CD4-positive, alpha-beta memory T cell (primary cell): ENCODE measurements around the gene EPS8. TPM values are rescaled to one million over a fixed set of nuclear protein-coding genes. Genes with fewer than 3 reads are reported as not detected.

Experiments
- CTCF ChIA-PET: fragments of 350-600 bp; sonication (Branson Sonifier 250); formaldehyde crosslinking; loops from one replicate; lab custom pipeline; 2021; ENCODE audit warnings: inconsistent platforms; ENCODE audit not compliant: partially characterized antibody; lab: Charles Lee
- POLR2A ChIA-PET: fragments of 350-600 bp; sonication (Branson Sonifier 250); formaldehyde crosslinking; loops from one replicate; lab custom pipeline; 2021; ENCODE audit not compliant: partially characterized antibody; lab: Charles Lee
- DNase-seq, 5 donors: peaks; one replicate each; pipeline versions ENCODE4 v3.0.0 to v3.0.0-alpha.2; 2020 to 2022; ENCODE audit warnings: mixed read lengths in 1 of 5
- H3K27ac ChIP-seq: one replicate; pipeline ENCODE4 v1.7.0; 2013; ENCODE audit warnings: low read depth, low read length
- H3K27me3 ChIP-seq: 2 replicates; pipeline ENCODE4 v1.7.0; 2013; ENCODE audit warnings: mild to moderate bottlenecking, low read length, moderate library complexity; ENCODE audit not compliant: insufficient read depth
- H3K36me3 ChIP-seq: 2 replicates; pipeline ENCODE4 v1.7.0; 2013; ENCODE audit warnings: mild to moderate bottlenecking, low read length, moderate library complexity; ENCODE audit not compliant: insufficient read depth
- H3K4me1 ChIP-seq: 2 replicates; pipeline ENCODE4 v1.7.0; 2013; ENCODE audit warnings: mild to moderate bottlenecking, low read length, moderate library complexity; ENCODE audit not compliant: insufficient read depth
- H3K4me3 ChIP-seq, 2 donors: one replicate each; pipeline ENCODE4 v1.7.0; 2013; ENCODE audit warnings: low read length in 2 of 2, mild to moderate bottlenecking in 1 of 2
- H3K9me3 ChIP-seq, 2 donors: one replicate each; pipeline ENCODE4 v1.7.0; 2013; ENCODE audit warnings: low read length in 2 of 2, control low read depth in 1 of 2; ENCODE audit not compliant: control insufficient read depth in 1 of 2
- H3K27ac Mint-ChIP-seq, 7 donors: one replicate each; pipeline ENCODE4 v1.8.0; 2020 to 2021; ENCODE audit warnings: mixed read lengths in 7 of 7, mild to moderate bottlenecking in 6 of 7, inconsistent platforms in 3 of 7, moderate library complexity in 3 of 7
- H3K27me3 Mint-ChIP-seq, 2 donors: one replicate each; pipeline ENCODE4 v1.8.0; 2020 to 2021; ENCODE audit warnings: mixed read lengths in 2 of 2
- H3K36me3 Mint-ChIP-seq, 2 donors: one replicate each; pipeline ENCODE4 v1.8.0; 2020 to 2021; ENCODE audit warnings: mixed read lengths in 2 of 2, inconsistent platforms in 1 of 2, mild to moderate bottlenecking in 1 of 2
- H3K4me1 Mint-ChIP-seq, 4 donors: one replicate each; pipeline ENCODE4 v1.8.0; 2020 to 2021; ENCODE audit warnings: mixed read lengths in 4 of 4, mild to moderate bottlenecking in 1 of 4
- H3K4me3 Mint-ChIP-seq, 8 donors: one replicate each; pipeline ENCODE4 v1.8.0; 2020 to 2021; ENCODE audit warnings: mixed read lengths in 8 of 8, mild to moderate bottlenecking in 7 of 8, moderate library complexity in 6 of 8, inconsistent platforms in 3 of 8
- H3K9me3 Mint-ChIP-seq, 8 donors: one replicate each; pipeline ENCODE4 v1.8.0; 2020 to 2021; ENCODE audit warnings: mixed read lengths in 8 of 8, mild to moderate bottlenecking in 5 of 8, inconsistent platforms in 3 of 8, moderate library complexity in 1 of 8
- intact Hi-C: fragments of 100-400 bp; cut with micrococcal nuclease; formaldehyde crosslinking; loops from one replicate; pipeline ENCODE4 v1.15.1; 2023
- polyA plus RNA-seq, 2 donors: library from polyadenylated mRNA; unstranded; fragments of 300-500 nt; fragmentation: Illumina TruSeq; gene quantifications; one replicate each; pipeline ENCODE4 v1.2.3, GENCODE V29; 2021
- total RNA-seq, 2 experiments: library from RNA; stranded (reverse); gene quantifications; one replicate each; pipeline ENCODE4 v1.2.3, GENCODE V29; 2021

EPS8 gene
- total and polyA plus RNA-seq, 4 experiments from 2014 or later = 2.6 to 4.0 (median 3.6) TPM

GRCh38 chr12:15590180-15590826 is 198.9 kb downstream of the EPS8 start:
- H3K27ac Mint-ChIP-seq = peak overlapping the region in 6 of 7 donors; percentile 28 to 90 (median 40)
- H3K36me3 Mint-ChIP-seq = peaks cover 5 to 11% of the 10 kb centered on the region in 2 donors
- H3K4me1 Mint-ChIP-seq = peaks cover 3 to 10% (median 8%) of the 10 kb centered on the region in 4 donors
- peak; percentile 53 to 66 (median 63) for DNase-seq
- H3K36me3 ChIP-seq = no peaks in the 10 kb centered on the region
- POLR2A ChIA-PET = interaction anchor here (1.0 to 1.2 kb wide), 3 partner anchors 56 to 199 kb away, joined by 3 to 5 read pairs (median 5); partner anchors contain the start of gene EPS8
- H3K9me3 ChIP-seq = no peaks in the 10 kb centered on the region
- H3K9me3 Mint-ChIP-seq = no peaks in the 10 kb centered on the region
- H3K4me1 ChIP-seq = peaks cover 9% of the 10 kb centered on the region
- H3K27me3 ChIP-seq = no peaks in the 10 kb centered on the region
- peak overlapping the region; percentile 68 to 88 (median 80) for H3K4me3 Mint-ChIP-seq
- CTCF ChIA-PET = interaction anchor here (0.6 to 12.3 kb wide), 34 partner anchors 9 to 369 kb away, joined by 3 to 394 read pairs (median 4); partner anchors contain the start of gene RERG
- H3K27me3 Mint-ChIP-seq = peaks cover 3 to 5% of the 10 kb centered on the region in 2 donors
- H3K27ac ChIP-seq = no peak overlapping the region
- H3K4me3 ChIP-seq = no peak overlapping the region
- intact Hi-C loops = loop anchor here (1.0 to 5.0 kb wide), 4 partner anchors 182 to 309 kb away; partner anchors contain the start of gene EPS8

GRCh38 chr12:15589328-15590032 is 199.7 kb downstream of the EPS8 start:
- Mint-ChIP-seq H3K9me3 (no peaks in the 10 kb centered on the region), H3K27me3 (peaks cover 3 to 5% of the 10 kb centered on the region in 2 donors), H3K36me3 (peaks cover 4 to 5% of the 10 kb centered on the region in 2 donors), H3K4me3 (peak overlapping the region in 5 of 8 donors; percentile 68 to 88 (median 84)), H3K27ac (peak overlapping the region in 3 of 7 donors; percentile 28 to 79 (median 48)), H3K4me1 (peaks cover 3 to 10% (median 8%) of the 10 kb centered on the region in 4 donors)
- CTCF ChIA-PET = interaction anchor here (0.6 to 12.3 kb wide), 30 partner anchors 8 to 320 kb away, joined by 3 to 394 read pairs (median 4); no protein-coding TSS in a partner anchor
- peaks cover 9% of the 10 kb centered on the region for H3K4me1 ChIP-seq
- no peak overlapping the region for H3K27ac ChIP-seq
- intact Hi-C loops = loop anchor here (1.0 to 5.0 kb wide), 4 partner anchors 183 to 310 kb away; partner anchors contain the start of gene EPS8
- no peak overlapping the region for H3K4me3 ChIP-seq
- POLR2A ChIA-PET = interaction anchor here (1.0 to 1.2 kb wide), 3 partner anchors 55 to 200 kb away, joined by 3 to 5 read pairs (median 5); partner anchors contain the start of gene EPS8
- no peaks in the 10 kb centered on the region for H3K27me3 ChIP-seq
- no peaks in the 10 kb centered on the region for H3K9me3 ChIP-seq
- no peaks in the 10 kb centered on the region for H3K36me3 ChIP-seq
- DNase-seq = no peak

- no peaks in the 10 kb centered on the region for H3K9me3 Mint-ChIP-seq
- H3K9me3 ChIP-seq = no peaks in the 10 kb centered on the region
- DNase-seq = peak in 4 of 5 donors; percentile 47 to 51 (median 49)
- H3K4me3 ChIP-seq = no peak overlapping the region
- H3K4me3 Mint-ChIP-seq = no peak overlapping the region
- H3K27me3 ChIP-seq = no peaks in the 10 kb centered on the region
- POLR2A ChIA-PET = interaction anchor here (0.5 to 10.6 kb wide), 5 partner anchors 14 to 302 kb away, joined by 3 to 78 read pairs (median 3); no protein-coding TSS in a partner anchor
- H3K27me3 Mint-ChIP-seq = no peaks in the 10 kb centered on the region
- no peaks in the 10 kb centered on the region for H3K4me1 ChIP-seq
- no peak overlapping the region for H3K27ac Mint-ChIP-seq
- H3K27ac ChIP-seq = no peak overlapping the region
- H3K36me3 ChIP-seq = no peaks in the 10 kb centered on the region
- H3K36me3 Mint-ChIP-seq = peaks cover 9 to 17% of the 10 kb centered on the region in 2 donors
- intact Hi-C loops = loop anchor here (1.0 to 5.0 kb wide), 3 partner anchors 13 to 432 kb away; no protein-coding TSS in a partner anchor
- CTCF ChIA-PET = interaction anchor here (0.7 to 12.3 kb wide), 32 partner anchors 9 to 865 kb away, joined by 3 to 394 read pairs (median 7); no protein-coding TSS in a partner anchor
- peaks cover 0 to 7% (median 4%) of the 10 kb centered on the region in 4 donors for H3K4me1 Mint-ChIP-seq
Measured at GRCh38 chr12:15584366-15585041, 204.7 kb downstream of the EPS8 start.

- no peak overlapping the region for H3K4me3 ChIP-seq
- no peaks in the 10 kb centered on the region for H3K4me1 ChIP-seq
- Mint-ChIP-seq H3K27ac (no peak overlapping the region), H3K36me3 (peaks cover 9 to 20% of the 10 kb centered on the region in 2 donors), H3K4me3 (no peak overlapping the region), H3K4me1 (peaks cover 0 to 7% (median 4%) of the 10 kb centered on the region in 4 donors), H3K9me3 (no peaks in the 10 kb centered on the region), H3K27me3 (no peaks in the 10 kb centered on the region)
- no peaks in the 10 kb centered on the region for H3K9me3 ChIP-seq
- H3K27me3 ChIP-seq = no peaks in the 10 kb centered on the region
- ChIA-PET POLR2A (interaction anchor here (0.5 to 10.6 kb wide), 3 partner anchors 37 to 215 kb away, joined by 3 to 78 read pairs (median 6); no protein-coding TSS in a partner anchor), CTCF (interaction anchor here (0.7 to 12.3 kb wide), 16 partner anchors 10 to 864 kb away, joined by 3 to 394 read pairs (median 8); no protein-coding TSS in a partner anchor)
- no peaks in the 10 kb centered on the region for H3K36me3 ChIP-seq
- intact Hi-C loops = loop anchor here (1.0 to 5.0 kb wide), 3 partner anchors 13 to 432 kb away; no protein-coding TSS in a partner anchor
- DNase-seq = no peak
- no peak overlapping the region for H3K27ac ChIP-seq
Measured at GRCh38 chr12:15583804-15584203, 205.4 kb downstream of the EPS8 start.

DNA sequence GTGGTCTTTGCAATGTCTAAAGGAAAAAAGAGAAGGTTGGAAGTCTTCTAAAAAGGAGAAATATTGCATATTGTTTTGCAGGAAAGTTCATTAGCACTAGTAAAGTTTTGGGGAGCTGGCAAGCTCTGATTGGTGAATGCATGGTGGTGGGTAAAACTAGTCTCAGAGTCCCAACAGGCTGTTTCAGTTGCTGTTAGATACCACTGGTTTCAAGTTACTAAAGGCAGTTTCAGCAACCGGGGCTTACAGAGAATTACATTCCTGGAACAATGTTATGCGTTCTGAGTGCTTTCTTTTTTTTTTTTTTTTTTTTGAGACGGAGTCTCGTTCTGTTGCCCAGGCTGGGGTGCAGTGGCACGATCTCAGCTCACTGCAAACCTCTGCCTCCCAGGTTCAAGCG is 208.2 kb downstream of the EPS8 start:
- peak overlapping the region in 1 of 7 donors; percentile 7 for H3K27ac Mint-ChIP-seq

DNA sequence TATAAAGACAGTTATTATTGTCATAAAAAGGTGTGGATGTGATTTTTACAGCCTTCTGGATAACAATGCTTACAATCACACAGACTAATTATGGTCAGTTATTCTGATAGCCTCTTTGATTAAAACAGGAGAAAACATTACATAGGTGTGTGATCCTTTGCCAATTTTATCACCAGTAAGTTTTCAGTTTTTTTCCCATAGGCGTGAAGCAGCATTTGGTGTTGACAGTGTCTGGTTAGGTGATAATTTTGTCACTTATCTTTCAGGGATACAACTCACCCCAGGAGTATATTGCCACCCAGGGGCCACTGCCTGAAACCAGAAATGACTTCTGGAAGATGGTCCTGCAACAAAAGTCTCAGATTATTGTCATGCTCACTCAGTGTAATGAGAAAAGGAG is 208.8 kb downstream of the EPS8 start:
- intact Hi-C loops = loop anchor here (1.0 to 5.0 kb wide), 3 partner anchors 48 to 428 kb away; no protein-coding TSS in a partner anchor
- POLR2A ChIA-PET = interaction anchor here (2.2 to 10.6 kb wide), 2 partner anchors 35 to 46 kb away, joined by 8 to 78 read pairs; no protein-coding TSS in a partner anchor

More for the DNA sequence above, 208.2 kb downstream of the EPS8 start:
- H3K27me3 Mint-ChIP-seq = no peaks in the 10 kb centered on the region
- H3K4me1 Mint-ChIP-seq = peaks cover 4 to 11% (median 5%) of the 10 kb centered on the region in 4 donors
- H3K4me3 Mint-ChIP-seq = no peak overlapping the region
- CTCF ChIA-PET = interaction anchor here (0.9 to 12.3 kb wide), 5 partner anchors 9 to 48 kb away, joined by 3 to 394 read pairs (median 4); no protein-coding TSS in a partner anchor
- POLR2A ChIA-PET = interaction anchor here (2.2 to 10.6 kb wide), 2 partner anchors 35 to 47 kb away, joined by 8 to 78 read pairs; no protein-coding TSS in a partner anchor
- H3K9me3 Mint-ChIP-seq = no peaks in the 10 kb centered on the region
- Histone ChIP-seq H3K4me3 (no peak overlapping the region), H3K9me3 (no peaks in the 10 kb centered on the region), H3K4me1 (no peaks in the 10 kb centered on the region), H3K27ac (no peak overlapping the region), H3K36me3 (no peaks in the 10 kb centered on the region), H3K27me3 (no peaks in the 10 kb centered on the region)
- H3K36me3 Mint-ChIP-seq = peaks cover 6 to 17% of the 10 kb centered on the region in 2 donors
- intact Hi-C loops = loop anchor here (5.0 kb wide), 1 partner anchor 429 kb away; no protein-coding TSS in a partner anchor
- no peak for DNase-seq

More for the DNA sequence above, 208.8 kb downstream of the EPS8 start:
- Mint-ChIP-seq H3K36me3 (peaks cover 6 to 22% of the 10 kb centered on the region in 2 donors), H3K27ac (peak overlapping the region in 2 of 7 donors; percentile 7 to 9), H3K27me3 (no peaks in the 10 kb centered on the region), H3K9me3 (peaks cover 0 to 3% (median 0%) of the 10 kb centered on the region in 8 donors), H3K4me1 (peaks cover 4 to 12% (median 6%) of the 10 kb centered on the region in 4 donors), H3K4me3 (no peak overlapping the region)
- Histone ChIP-seq H3K9me3 (no peaks in the 10 kb centered on the region), H3K4me1 (no peaks in the 10 kb centered on the region), H3K27ac (no peak overlapping the region), H3K4me3 (no peak overlapping the region), H3K36me3 (no peaks in the 10 kb centered on the region), H3K27me3 (no peaks in the 10 kb centered on the region)
- DNase-seq = peak in 4 of 5 donors; percentile 28 to 38 (median 30)
- CTCF ChIA-PET = interaction anchor here (1.2 to 12.3 kb wide), 5 partner anchors 10 to 48 kb away, joined by 4 to 394 read pairs (median 39); no protein-coding TSS in a partner anchor
